ENCODE results near the gene PTPRA. TPM values are rescaled to one million over a fixed set of nuclear protein-coding genes. Genes with fewer than 3 reads are reported as not detected.

Gene PTPRA
- total RNA-seq, 1 experiment from 2014 or later, result 45.2 TPM

DNA sequence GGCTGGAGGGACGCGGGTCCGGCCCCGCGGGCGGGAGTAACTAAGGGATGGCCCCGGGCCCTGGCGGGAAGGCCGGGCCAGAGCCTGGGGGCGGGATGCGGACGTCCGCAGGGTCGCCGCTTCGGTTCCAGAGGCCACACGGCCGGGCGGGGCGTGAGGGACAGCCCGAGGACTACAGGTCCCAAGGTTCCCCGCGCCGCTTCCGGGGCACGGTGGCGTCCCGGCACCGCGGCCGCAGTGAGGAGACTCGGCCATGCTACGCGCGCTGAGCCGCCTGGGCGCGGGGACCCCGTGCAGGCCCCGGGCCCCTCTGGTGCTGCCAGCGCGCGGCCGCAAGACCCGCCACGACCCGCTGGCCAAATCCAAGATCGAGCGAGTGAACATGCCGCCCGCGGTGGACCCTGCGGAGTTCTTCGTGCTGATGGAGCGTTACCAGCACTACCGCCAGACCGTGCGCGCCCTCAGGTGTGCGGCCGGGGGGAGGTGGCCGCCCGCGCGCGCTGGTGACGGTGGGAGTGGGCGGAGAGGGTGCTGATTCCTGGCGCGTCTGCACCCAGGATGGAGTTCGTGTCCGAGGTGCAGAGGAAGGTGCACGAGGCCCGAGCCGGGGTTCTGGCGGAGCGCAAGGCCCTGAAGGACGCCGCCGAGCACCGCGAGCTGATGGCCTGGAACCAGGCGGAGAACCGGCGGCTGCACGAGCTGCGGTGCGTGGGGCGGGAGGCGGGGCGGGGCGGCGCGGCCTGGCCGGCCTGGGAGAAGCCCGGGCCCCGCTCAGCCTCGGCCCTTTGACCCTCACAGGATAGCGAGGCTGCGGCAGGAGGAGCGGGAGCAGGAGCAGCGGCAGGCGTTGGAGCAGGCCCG is 172.8 kb downstream of the PTPRA start, which contains the start of gene MRPS26:
Gene MRPS26, plus strand, starts transcription at position 237 of the 861 bp plus-strand sequence. Its CDS starts 17 bp downstream, at position 254.
- H3K27me3 ChIP-seq (ENCODE audit: insufficient read depth, low read length), result no peaks in the 10 kb centered on the region
- no peak within 1 kb of the TSS for H2AK5ac ChIP-seq (ENCODE audit: insufficient read length, low read length)
- H3K79me2 ChIP-seq (ENCODE audit: insufficient read depth, low read length), result no peaks in the 10 kb centered on the region; the same call in 1 of the 2 replicates
- H2BK15ac ChIP-seq (ENCODE audit: low read depth, low read length), result no peak within 1 kb of the TSS
- H3K23me2 ChIP-seq (ENCODE audit: insufficient read length, low read depth, low read length, poor library complexity, severe bottlenecking), result peaks cover 13% of the 10 kb centered on the region
- no peak within 1 kb of the TSS for H3T11ph ChIP-seq (ENCODE audit: low read length)
- peak; percentile 90 for DNase-seq
- no peaks in the 10 kb centered on the region for H3K9me3 ChIP-seq (ENCODE audit: control insufficient read depth, low read depth, low read length)
- no peaks in the 10 kb centered on the region for H4K20me1 ChIP-seq (ENCODE audit: control insufficient read depth, insufficient read depth, insufficient read length)
- peak within 1 kb of the TSS; percentile 94 to 95 for H3K4me3 Mint-ChIP-seq
- H4K91ac ChIP-seq (ENCODE audit: insufficient read length, low read depth, low read length), result no peak within 1 kb of the TSS
- H3K56ac ChIP-seq (ENCODE audit: insufficient read length, low read depth, low read length), result no peak within 1 kb of the TSS
- no peaks in the 10 kb centered on the region; the same call in 1 of the 2 replicates for H3K27me3 Mint-ChIP-seq (ENCODE audit: low read depth)
- no peak within 1 kb of the TSS for H4K5ac ChIP-seq (ENCODE audit: insufficient read length, low read depth, low read length)
- peak within 1 kb of the TSS; percentile 85 for H2BK20ac ChIP-seq (ENCODE audit: low read depth, low read length, poor library complexity, severe bottlenecking)
- H3K9ac ChIP-seq (ENCODE audit: extremely low read depth, insufficient read length, low read length), result peak within 1 kb of the TSS; percentile 69
- H3K79me1 ChIP-seq (ENCODE audit: insufficient read depth, low read depth, low read length, poor library complexity, severe bottlenecking), result no peaks in the 10 kb centered on the region
- peak within 1 kb of the TSS; percentile 89 for H3K18ac ChIP-seq (ENCODE audit: insufficient read length, low read depth, low read length)
- H4K8ac ChIP-seq (replicated peaks; ENCODE audit: insufficient read length, low read depth, low read length), result no peak within 1 kb of the TSS
- peaks cover 22 to 24% of the 10 kb centered on the region in 2 experiments for H3K4me1 Mint-ChIP-seq
- H3K36me3 Mint-ChIP-seq (ENCODE audit: insufficient read depth in 1 of 3, low read depth in 3 of 3), result peaks cover 19 to 38% (median 33%) of the 10 kb centered on the region in 3 experiments
- H2AFZ ChIP-seq (ENCODE audit: low read length), result no peak within 1 kb of the TSS
- no peak within 1 kb of the TSS for H3K4ac ChIP-seq (ENCODE audit: low read depth, low read length)
- H3K9me3 Mint-ChIP-seq, result no peaks in the 10 kb centered on the region
- peaks cover 12% of the 10 kb centered on the region; the same call in 1 of the 2 replicates for H3K4me1 ChIP-seq (ENCODE audit: insufficient read depth, low read length)
- peak within 1 kb of the TSS; percentile 81 for H3K14ac ChIP-seq (ENCODE audit: insufficient read depth, low read length)
- no peak within 1 kb of the TSS for H2BK12ac ChIP-seq (ENCODE audit: insufficient read length, low read depth, low read length)
- H3K23ac ChIP-seq (ENCODE audit: insufficient read length, low read depth, low read length), result no peak within 1 kb of the TSS
- peak within 1 kb of the TSS; percentile 85 for H3K4me2 ChIP-seq (ENCODE audit: insufficient read depth, insufficient read length, low read length)
- no peak within 1 kb of the TSS for H2BK5ac ChIP-seq (ENCODE audit: insufficient read length, low read length)
- TF ChIP-seq, protein P1, sequence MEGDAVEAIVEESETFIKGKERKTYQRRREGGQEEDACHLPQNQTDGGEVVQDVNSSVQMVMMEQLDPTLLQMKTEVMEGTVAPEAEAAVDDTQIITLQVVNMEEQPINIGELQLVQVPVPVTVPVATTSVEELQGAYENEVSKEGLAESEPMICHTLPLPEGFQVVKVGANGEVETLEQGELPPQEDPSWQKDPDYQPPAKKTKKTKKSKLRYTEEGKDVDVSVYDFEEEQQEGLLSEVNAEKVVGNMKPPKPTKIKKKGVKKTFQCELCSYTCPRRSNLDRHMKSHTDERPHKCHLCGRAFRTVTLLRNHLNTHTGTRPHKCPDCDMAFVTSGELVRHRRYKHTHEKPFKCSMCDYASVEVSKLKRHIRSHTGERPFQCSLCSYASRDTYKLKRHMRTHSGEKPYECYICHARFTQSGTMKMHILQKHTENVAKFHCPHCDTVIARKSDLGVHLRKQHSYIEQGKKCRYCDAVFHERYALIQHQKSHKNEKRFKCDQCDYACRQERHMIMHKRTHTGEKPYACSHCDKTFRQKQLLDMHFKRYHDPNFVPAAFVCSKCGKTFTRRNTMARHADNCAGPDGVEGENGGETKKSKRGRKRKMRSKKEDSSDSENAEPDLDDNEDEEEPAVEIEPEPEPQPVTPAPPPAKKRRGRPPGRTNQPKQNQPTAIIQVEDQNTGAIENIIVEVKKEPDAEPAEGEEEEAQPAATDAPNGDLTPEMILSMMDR (conservative IDR thresholded peaks at IDR 0.05), result no peak
- no CpG with 5 or more reads among the region's 104 CpGs for WGBS (ENCODE audit: extremely low coverage, insufficient read length, low lambda C conversion rate)
- no peak within 1 kb of the TSS for H3K27ac ChIP-seq (ENCODE audit: insufficient read length, low read depth, low read length)
- H3K27ac Mint-ChIP-seq, result peak within 1 kb of the TSS; percentile 78 to 90 (median 87); a peak in 5 of 7 replicates
- H2BK120ac ChIP-seq (ENCODE audit: low read depth, low read length, poor library complexity, severe bottlenecking), result no peak within 1 kb of the TSS
